B cell (primary cell): ENCODE data around the gene TSPAN15. TPM values are rescaled to one million over a fixed set of nuclear protein-coding genes. Genes with fewer than 3 reads are reported as not detected.

Experiments
- ATAC-seq: fragments of 200-7000 bp; cut with Tn5 transposase; one replicate; pipeline ENCODE4 v1.10.0; 2021; ENCODE audit warnings: low read depth, mild to moderate bottlenecking, moderate number of reproducible peaks, moderate library complexity
- CTCF ChIA-PET: fragments of 350-600 bp; sonication (Branson Sonifier 250); formaldehyde crosslinking; loops from one replicate; lab custom pipeline; 2021; ENCODE audit warnings: antibody characterized with exemption, inconsistent platforms; lab: Charles Lee
- POLR2A ChIA-PET: fragments of 350-600 bp; sonication (Branson Sonifier 250); formaldehyde crosslinking; loops from one replicate; lab custom pipeline; 2021; ENCODE audit warnings: antibody characterized with exemption; lab: Charles Lee
- DNase-seq: peaks from one replicate; pipeline ENCODE4 v3.0.0; 2013
- H2AFZ ChIP-seq: 2 replicates; pipeline ENCODE4 v1.6.1; 2012; ENCODE audit warnings: mild to moderate bottlenecking, low read depth, low read length; ENCODE audit not compliant: insufficient read depth, poor library complexity, severe bottlenecking
- H3K27ac ChIP-seq, 2 donors: 1 replicate in 1 of 2; 2 replicates in 1 of 2; pipeline ENCODE4 v1.5.1; 2012 to 2013; ENCODE audit warnings: low read length in 2 of 2, mild to moderate bottlenecking in 2 of 2, moderate library complexity in 1 of 2
- H3K27me3 ChIP-seq, 4 experiments: fragments of 200-600 bp in 1 of 4; sonication (generic) in 1 of 4; replicated peaks in 1 of 4; 1 replicate in 2 of 4; 2 replicates in 2 of 4; pipeline versions ENCODE4 v1.6.1 to v1.7.0; 2013 to 2016; ENCODE audit warnings: low read length in 3 of 4, mild to moderate bottlenecking in 2 of 4, mixed read lengths in 1 of 4, moderate library complexity in 1 of 4; ENCODE audit not compliant: insufficient read depth in 4 of 4, control insufficient read depth in 3 of 4; ENCODE audit errors: control extremely low read depth in 1 of 4
- H3K36me3 ChIP-seq, 2 experiments: replicated peaks in 1 of 2; 1 replicate in 1 of 2; 2 replicates in 1 of 2; pipeline versions ENCODE4 v1.6.1 to v1.7.1; 2013; ENCODE audit warnings: low read length in 1 of 2; ENCODE audit not compliant: insufficient read depth in 2 of 2, control insufficient read depth in 1 of 2; ENCODE audit errors: control extremely low read depth in 1 of 2, extremely low read depth in 1 of 2
- H3K4me1 ChIP-seq, 2 donors: fragments of 200-600 bp in 1 of 2; sonication (generic) in 1 of 2; 1 replicate in 1 of 2; 2 replicates in 1 of 2; pipeline versions ENCODE4 v1.5.1 to v1.6.1; 2013 to 2017; ENCODE audit warnings: low read length in 2 of 2; ENCODE audit not compliant: control insufficient read depth in 2 of 2, insufficient read depth in 2 of 2
- H3K4me2 ChIP-seq: replicated peaks from 2 replicates; pipeline ENCODE3; 2012; ENCODE audit warnings: mild to moderate bottlenecking, low read depth, low read length; ENCODE audit not compliant: poor library complexity, severe bottlenecking
- H3K4me3 ChIP-seq, 5 experiments: fragments of 200-600 bp in 1 of 5; sonication (generic) in 1 of 5; 1 replicate in 3 of 5; 2 replicates in 2 of 5; pipeline versions ENCODE4 v1.5.1 to v1.7.0; 2011 to 2016; ENCODE audit warnings: low read length in 4 of 5, mild to moderate bottlenecking in 4 of 5, low read depth in 2 of 5, control low read depth in 1 of 5, moderate library complexity in 1 of 5; ENCODE audit not compliant: insufficient read depth in 1 of 5; ENCODE audit errors: control extremely low read depth in 1 of 5, extremely low read depth in 1 of 5
- H3K79me2 ChIP-seq: fragments of 200-600 bp; sonication (generic); one replicate; pipeline ENCODE4 v1.6.0; 2016; ENCODE audit warnings: low read length; ENCODE audit not compliant: control insufficient read depth, insufficient read depth
- H3K9ac ChIP-seq: fragments of 200-600 bp; sonication (generic); 2 replicates; pipeline ENCODE4 v1.6.1; 2017; ENCODE audit warnings: mild to moderate bottlenecking, low read length, moderate library complexity
- H3K9me3 ChIP-seq, 3 donors: one replicate each; pipeline versions ENCODE4 v1.6.1 to v1.7.1; 2013; ENCODE audit warnings: low read length in 2 of 3; ENCODE audit not compliant: control insufficient read depth in 2 of 3, insufficient read depth in 1 of 3; ENCODE audit errors: control extremely low read depth in 1 of 3
- H4K20me1 ChIP-seq: 2 replicates; pipeline ENCODE4 v1.6.0; 2012; ENCODE audit warnings: mild to moderate bottlenecking, low read length; ENCODE audit not compliant: insufficient read depth, control insufficient read depth, poor library complexity, severe bottlenecking
- H3K27ac Mint-ChIP-seq: one replicate; pipeline ENCODE4 v1.8.0; 2021; ENCODE audit warnings: mixed read lengths
- H3K27me3 Mint-ChIP-seq: one replicate; pipeline ENCODE4 v1.8.0; 2021; ENCODE audit warnings: mixed read lengths
- H3K4me1 Mint-ChIP-seq: one replicate; pipeline ENCODE4 v1.8.0; 2021; ENCODE audit warnings: mixed read lengths
- H3K4me3 Mint-ChIP-seq: one replicate; pipeline ENCODE4 v1.8.0; 2021; ENCODE audit warnings: mixed read lengths
- H3K9me3 Mint-ChIP-seq: one replicate; pipeline ENCODE4 v1.8.0; 2022; ENCODE audit warnings: mixed read lengths; ENCODE audit not compliant: insufficient read depth
- CTCF ChIP-seq: fragments of 200-600 bp; IDR thresholded peaks from one replicate; pipeline ENCODE4 v1.8.0; 2022; ENCODE audit warnings: antibody characterized with exemption, mild to moderate bottlenecking
- EZH2 ChIP-seq: IDR thresholded peaks from 2 replicates; pipeline ENCODE4 v1.6.1; 2012; ENCODE audit warnings: borderline replicate concordance, low read depth, mild to moderate bottlenecking, moderate library complexity, low read length; ENCODE audit not compliant: insufficient read depth, poor library complexity, severe bottlenecking
- WGBS: methylation state at CpG from one replicate; pipeline ENCODE4 v1.1.5; 2013; ENCODE audit warnings: missing lambda C conversion rate; ENCODE audit not compliant: insufficient coverage; 5-methylcytosine and 5-hydroxymethylcytosine counted together
- intact Hi-C: fragments of 100-400 bp; cut with micrococcal nuclease; formaldehyde crosslinking; loops from one replicate; pipeline ENCODE4 v1.10.0; 2022
- polyA plus RNA-seq: library from polyadenylated mRNA; depleted of rRNA; stranded (reverse); fragments of >200 nt; gene quantifications from 2 replicates; pipeline ENCODE4 v1.2.3, GENCODE V29; 2012
- total RNA-seq, 2 donors: library from RNA; stranded (reverse); fragments of 120-200 nt in 1 of 2; gene quantifications; 1 replicate in 1 of 2; 2 replicates in 1 of 2; pipeline versions ENCODE4 v1.2.3 to v1.2.4, GENCODE V29; 2013 to 2022

The TSPAN15 gene
- total and polyA plus RNA-seq, 2 donors (not counting 1 experiment from before 2014, with no cell fraction given) = 0.13 to 0.52 TPM

GRCh38 chr10:69470463-69471384 lies 19.5 kb downstream of the TSPAN15 start:
- no peaks in the 10 kb centered on the region for H3K4me1 ChIP-seq
- no peak overlapping the region for H3K27ac ChIP-seq
- CTCF ChIA-PET = interaction anchor here (0.6 kb wide), 1 partner anchor 36 kb away, joined by 4 read pairs; no protein-coding TSS in a partner anchor
- H3K79me2 ChIP-seq = no peaks in the 10 kb centered on the region
- Mint-ChIP-seq H3K4me1 (no peaks in the 10 kb centered on the region), H3K9me3 (no peaks in the 10 kb centered on the region), H3K27me3 (peaks cover 40% of the 10 kb centered on the region), H3K27ac (no peak overlapping the region), H3K4me3 (no peak overlapping the region)
- no peak overlapping the region for H3K4me3 ChIP-seq
- H3K9me3 ChIP-seq = no peaks in the 10 kb centered on the region
- H3K9ac ChIP-seq = no peak overlapping the region
- H3K36me3 ChIP-seq = no peaks in the 10 kb centered on the region
- TF ChIP-seq CTCF = no peak
- TF ChIP-seq EZH2 = no peak
- H3K4me2 ChIP-seq = no peak overlapping the region
- no peak for ATAC-seq
- POLR2A ChIA-PET = interaction anchor here (0.5 kb wide), 1 partner anchor 343 kb away, joined by 5 read pairs; no protein-coding TSS in a partner anchor
- H3K27me3 ChIP-seq = peaks cover 0 to 7% (median 0%) of the 10 kb centered on the region in 4 experiments
- 97% methylated on average over 5 of the region's 8 CpGs for WGBS
- H4K20me1 ChIP-seq = no peaks in the 10 kb centered on the region
- intact Hi-C loops = no loop called here
- DNase-seq = no peak
- no peak overlapping the region for H2AFZ ChIP-seq

GRCh38 chr10:69472142-69472541 lies 20.9 kb downstream of the TSPAN15 start:
- no peak for TF ChIP-seq CTCF
- TF ChIP-seq EZH2 = no peak
- ChIA-PET POLR2A (no interaction called here), CTCF (no interaction called here)
- no peak overlapping the region for H3K9ac ChIP-seq
- WGBS = 93% methylated on average over 2 of the region's 4 CpGs
- H3K27ac ChIP-seq = no peak overlapping the region
- H3K9me3 ChIP-seq = no peaks in the 10 kb centered on the region
- peaks cover 0 to 7% (median 0%) of the 10 kb centered on the region in 4 experiments for H3K27me3 ChIP-seq
- intact Hi-C loops = no loop called here
- DNase-seq = no peak
- no peaks in the 10 kb centered on the region for H3K79me2 ChIP-seq
- no peaks in the 10 kb centered on the region for H4K20me1 ChIP-seq
- no peaks in the 10 kb centered on the region for H3K4me1 ChIP-seq
- H3K36me3 ChIP-seq = no peaks in the 10 kb centered on the region
- no peak overlapping the region for H2AFZ ChIP-seq
- no peak overlapping the region for H3K27ac Mint-ChIP-seq
- ATAC-seq = no peak
- no peaks in the 10 kb centered on the region for H3K4me1 Mint-ChIP-seq
- H3K27me3 Mint-ChIP-seq = peaks cover 43% of the 10 kb centered on the region
- no peak overlapping the region for H3K4me3 ChIP-seq
- no peak overlapping the region for H3K4me2 ChIP-seq
- no peak overlapping the region for H3K4me3 Mint-ChIP-seq
- H3K9me3 Mint-ChIP-seq = no peaks in the 10 kb centered on the region
